Measurements from ENCODE around the gene WNT3. TPM values are rescaled to one million over a fixed set of nuclear protein-coding genes. Genes with fewer than 3 reads are reported as not detected.
"Not testable (repeated sequence)": the region's sequence is repeated elsewhere in the genome, so short reads cannot be mapped to it uniquely, and the experiment has no call there.

The WNT3 gene
- polyA plus RNA-seq, 3 donors: 1.8 to 2.3 (median 2.0) TPM

DNA sequence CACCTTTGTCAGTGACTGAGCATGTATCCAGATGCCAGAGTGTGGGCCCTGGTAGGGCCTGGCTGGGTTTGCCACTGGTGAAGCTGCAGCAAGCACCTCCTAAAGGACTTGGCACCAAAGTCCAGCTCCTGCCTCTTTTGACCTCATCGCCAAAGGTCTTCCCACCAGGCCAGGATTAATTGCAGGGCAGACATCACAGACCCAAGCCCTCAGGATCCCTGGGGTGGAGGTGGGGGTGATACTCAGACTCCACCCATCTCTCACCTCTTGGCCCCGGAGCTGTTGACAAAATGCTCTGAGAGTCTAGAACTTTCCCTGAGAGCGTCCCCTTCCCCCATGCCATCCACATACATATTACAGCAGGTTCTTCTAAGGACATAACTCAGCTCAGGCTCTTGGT lies 4.6 kb downstream of the WNT3 start:
- no peak for DNase-seq

DNA sequence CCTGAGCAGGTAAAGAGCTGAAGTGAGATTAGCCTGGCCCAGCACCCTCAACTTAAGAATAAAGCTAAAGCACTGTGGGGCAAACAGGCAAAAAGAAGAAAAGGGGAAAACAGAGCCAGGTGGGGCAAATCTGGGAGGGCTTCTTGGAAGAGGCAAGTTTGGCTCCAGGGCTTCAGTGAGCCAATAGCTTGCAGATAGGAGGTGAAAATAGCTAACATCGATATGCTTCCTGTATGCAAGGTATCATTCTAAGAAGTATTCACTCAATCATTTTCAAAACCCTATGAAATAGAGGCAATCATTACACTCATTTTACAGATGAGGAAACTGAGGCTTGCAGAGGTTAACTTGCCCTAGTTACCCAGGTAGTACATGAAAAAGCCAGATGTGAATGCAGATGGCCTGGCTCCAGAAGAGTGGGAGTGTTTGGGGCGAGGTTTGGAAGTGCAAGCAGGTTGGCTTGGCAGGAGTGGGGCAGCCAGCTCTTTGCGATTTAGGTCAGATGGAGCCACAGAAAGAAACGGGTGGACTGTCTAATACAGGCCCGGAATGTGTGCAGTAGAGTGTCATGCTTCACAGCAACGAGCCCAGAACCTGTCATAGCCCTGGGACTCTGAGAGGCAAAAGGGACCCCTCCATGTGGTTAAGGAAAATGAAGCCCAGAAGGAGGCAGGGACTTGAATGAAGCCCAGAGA lies 5.7 kb downstream of the WNT3 start:
- DNase-seq: no peak

DNA sequence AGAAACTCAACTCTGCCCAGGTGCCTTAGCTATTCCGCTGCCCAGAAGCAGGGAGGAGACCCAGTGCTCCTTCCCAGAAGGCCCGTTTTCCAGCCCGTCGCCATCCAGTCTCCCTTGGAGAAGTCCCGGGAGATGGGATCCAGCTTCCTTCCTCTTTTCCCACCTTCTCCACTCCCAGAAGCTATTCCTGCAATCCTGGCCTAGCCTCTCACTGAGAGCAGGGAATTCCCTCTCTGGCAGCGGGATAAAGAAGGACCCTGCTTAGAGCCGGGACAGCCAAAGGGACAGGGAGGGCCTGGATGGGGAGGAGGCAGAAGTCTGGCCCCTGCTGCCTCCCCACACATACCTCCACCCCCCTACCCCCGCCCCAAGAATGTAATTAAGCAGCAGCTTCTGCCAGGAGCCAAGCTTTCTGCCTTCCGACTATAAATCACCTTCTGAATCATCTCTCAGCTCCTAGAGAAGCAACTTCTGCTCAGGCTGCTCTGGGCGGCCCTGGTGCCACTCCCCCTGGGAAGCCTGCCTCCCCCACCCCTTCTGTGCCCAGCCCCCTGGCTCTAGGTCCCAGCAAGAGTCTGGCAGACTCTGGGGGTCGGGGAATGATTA lies 6.4 kb downstream of the WNT3 start:
- peak; percentile 51 for DNase-seq

DNA sequence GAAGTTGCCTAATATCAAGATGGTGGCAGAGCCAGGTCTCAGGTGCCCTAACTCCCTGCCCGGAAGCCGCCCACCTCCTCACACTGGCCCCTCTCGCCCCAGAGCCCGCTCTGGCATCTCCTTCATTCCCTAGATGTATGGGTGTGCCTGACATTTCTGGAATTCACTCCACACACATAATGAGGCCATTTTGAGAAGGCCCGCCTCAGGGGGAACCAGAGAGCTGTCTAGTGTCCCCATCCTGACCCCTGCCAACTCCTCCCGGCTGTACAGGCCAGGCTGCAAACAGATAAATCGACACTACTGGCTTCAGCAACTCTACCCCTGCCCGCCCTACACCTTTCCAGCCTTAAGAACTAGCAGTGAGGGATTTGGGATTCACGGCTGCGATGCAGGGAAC lies 7.7 kb downstream of the WNT3 start:
- no peak for DNase-seq

DNA sequence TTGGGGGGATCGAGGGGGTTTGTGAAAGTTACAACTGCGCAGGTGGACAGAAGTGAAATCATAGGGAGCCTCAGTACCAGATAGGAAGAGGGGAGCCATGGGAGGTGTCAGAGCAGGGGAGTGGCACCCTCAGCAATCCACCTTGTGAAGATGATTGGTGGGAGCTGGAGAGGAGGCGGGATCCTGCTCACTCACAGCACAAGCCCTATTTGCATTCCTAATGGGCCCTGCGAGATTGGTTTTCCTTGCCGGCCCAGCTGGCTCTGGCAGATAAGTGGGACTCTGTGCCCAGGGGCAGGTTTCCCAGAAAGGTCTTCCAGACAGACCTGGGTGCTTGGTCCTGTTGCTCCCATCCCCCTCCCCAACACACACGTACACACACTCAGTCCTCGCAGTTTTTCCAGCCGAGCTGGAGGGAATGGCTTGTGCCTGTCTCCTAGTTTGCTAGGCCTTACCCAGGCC lies 9.4 kb downstream of the WNT3 start:
- no peak for DNase-seq

DNA sequence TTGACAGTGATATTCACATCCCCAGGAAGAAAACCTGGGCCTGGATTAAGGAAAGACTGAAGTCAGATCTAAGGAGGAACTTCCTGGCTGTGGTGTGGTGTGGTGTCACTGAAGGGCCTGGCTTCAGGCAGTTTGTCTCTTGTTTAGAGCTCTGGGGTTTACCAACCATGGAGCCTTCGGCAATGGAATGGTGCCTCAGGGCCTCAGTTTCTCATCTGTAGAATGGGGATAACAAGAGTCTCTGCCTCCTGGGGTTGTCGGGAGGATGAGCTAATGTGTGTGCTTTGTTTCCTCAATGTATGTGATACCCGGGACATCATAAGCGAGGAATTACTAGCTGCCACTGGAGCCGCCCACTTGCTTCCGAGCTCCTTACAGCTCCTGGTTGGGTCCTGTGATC lies 12.7 kb downstream of the WNT3 start:
- DNase-seq: no peak

DNA sequence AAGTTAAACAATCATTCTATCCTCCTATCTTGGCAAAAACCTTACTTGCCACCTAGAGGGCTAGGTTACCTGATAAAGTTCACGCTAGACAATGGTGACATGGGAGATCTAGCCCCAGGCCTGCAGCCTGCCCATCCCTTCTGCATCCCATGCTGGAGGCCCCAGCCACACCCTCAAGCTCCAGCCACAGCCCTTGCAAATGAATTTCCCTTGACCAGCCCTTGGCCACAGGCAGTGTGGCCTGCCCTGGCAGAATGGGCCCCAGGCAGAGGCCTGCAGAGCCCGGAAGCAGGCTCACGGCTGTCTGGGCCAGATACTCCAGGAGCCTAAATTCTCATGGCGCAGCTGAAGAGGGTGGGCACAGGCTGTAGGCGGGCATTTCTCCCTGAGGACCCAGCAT lies 14.9 kb downstream of the WNT3 start:
- DNase-seq: no peak

DNA sequence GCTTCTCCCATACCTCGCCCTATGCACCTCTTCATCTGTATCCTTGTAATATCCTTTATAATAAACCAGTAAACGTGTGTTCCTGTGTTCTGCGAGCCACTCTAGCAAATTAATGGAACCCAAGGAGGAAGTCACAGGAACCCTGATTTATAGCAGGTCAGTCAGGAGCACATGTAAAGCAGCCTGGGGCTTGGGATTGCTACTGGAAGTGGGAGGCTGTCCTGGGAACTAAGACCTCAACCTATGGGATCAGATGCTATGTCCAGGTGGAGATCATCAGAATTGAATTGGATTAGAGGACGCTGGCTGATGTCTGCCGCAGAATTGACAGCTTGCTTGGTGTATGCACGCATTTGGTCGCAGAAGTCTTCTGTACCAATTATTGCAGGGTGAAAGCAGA lies 15.7 kb downstream of the WNT3 start:
- no peak for DNase-seq

DNA sequence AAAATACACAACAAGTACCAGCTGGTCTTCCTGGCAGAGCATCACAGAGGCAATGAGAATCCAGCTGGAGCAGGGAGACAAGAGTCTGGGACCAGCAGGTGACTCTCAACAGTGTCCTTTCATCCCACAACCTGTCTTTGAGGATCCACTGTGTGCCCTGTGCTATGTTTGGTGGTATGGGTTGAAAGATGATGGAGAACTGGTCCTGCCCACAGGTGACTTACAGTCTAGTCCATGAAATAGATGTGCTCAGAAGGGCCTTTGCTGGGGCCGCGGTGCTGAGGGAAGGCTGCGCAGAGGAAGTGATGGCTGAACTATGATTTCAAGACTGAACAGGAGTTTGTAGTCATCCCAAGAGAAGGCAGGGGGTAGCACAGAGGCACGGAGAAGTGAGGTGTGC lies 17.9 kb downstream of the WNT3 start:
- no peak for DNase-seq

DNA sequence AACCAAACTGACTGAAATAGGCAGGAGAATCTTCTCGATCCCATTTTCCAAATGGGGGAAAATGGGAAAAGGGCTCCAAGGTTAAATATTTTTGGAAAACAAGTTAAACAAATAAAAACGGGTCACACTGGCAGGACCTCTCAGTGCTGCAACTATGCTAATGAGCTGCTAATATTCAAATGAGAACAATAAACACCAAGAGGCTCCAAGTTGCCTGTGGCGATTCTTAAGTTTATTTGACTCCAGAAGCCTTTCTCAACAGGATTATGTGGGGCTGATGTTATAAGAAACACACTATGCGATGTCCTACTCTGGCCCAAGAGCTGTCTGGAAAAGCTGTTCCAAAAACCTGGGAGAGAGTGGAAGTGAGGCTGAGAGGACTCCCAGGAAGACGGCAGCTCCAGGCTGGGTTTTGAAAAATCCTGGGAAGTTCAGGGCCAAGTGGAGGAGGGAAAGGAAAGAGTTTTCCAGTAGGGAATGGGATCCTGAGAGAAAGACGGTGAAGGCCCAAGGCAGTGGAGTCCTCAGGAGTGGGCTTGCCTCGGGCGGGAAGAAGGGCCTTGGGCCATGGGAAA lies 21.4 kb downstream of the WNT3 start:
- no peak for DNase-seq

DNA sequence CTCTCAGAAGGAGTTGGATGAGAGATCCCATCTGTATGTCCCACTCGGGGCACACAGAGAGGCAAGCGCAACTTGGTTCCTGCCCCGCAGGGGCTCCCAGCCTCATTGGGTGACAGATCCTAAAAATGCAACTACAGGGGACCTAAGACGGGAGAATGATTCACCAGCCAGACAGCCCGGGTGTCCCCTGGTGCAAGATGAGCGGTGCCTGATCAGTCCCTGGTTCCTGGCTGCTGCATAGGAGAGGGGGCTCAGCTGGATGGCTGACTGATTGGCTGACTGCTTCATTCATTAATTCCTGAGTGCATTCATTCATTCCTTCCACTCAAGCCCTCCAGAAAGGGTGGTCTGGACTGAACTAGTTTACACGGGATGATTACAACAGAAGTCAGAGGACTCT lies 22.0 kb downstream of the WNT3 start:
- DNase-seq: no peak

DNA sequence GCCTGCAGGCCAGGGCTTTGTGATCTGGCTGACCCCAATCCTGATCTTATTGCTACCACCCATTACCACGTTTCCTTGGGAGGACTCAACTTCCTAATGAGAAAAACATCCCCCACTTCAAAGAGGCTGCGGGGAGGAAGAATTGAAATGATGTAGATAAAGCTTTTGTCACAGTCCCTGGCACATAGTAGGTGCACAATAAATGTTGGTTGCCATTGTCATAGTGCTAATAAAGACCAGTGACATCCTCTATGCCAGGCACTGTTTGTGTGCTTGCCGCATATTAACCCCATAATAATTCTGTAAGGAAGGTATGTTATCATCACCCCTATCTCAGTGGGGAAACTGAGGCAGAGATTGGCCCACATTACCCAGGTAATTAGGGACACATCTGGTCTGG lies 22.4 kb downstream of the WNT3 start:
- no peak for DNase-seq

DNA sequence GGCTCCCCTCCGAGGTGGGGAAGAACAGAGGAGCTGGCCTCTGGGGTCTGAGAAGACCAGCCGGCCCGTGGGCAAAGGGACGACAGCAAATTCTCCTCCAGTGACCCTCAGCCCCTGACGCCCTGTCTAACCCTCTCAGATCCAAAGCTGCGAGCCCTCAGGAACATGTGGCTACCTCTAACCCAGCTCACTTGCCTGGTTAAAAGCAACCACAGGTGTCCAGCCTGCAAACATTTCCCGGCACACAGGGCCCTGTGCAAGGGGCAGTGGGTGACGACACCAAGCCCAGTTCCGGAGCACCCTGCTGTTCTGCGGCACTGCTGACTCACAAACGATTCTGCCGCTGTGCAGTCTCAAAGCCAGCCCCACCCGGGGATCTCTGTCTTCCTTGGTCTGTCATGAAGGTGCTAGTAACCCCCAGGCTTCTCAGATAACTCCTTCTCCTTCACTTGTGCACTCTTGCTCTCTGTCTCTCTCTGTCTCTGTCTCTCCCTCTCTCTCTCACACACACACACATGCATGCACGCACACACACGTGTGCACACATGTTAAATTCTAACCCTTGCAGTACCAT lies 23.0 kb downstream of the WNT3 start:
- no peak for DNase-seq

DNA sequence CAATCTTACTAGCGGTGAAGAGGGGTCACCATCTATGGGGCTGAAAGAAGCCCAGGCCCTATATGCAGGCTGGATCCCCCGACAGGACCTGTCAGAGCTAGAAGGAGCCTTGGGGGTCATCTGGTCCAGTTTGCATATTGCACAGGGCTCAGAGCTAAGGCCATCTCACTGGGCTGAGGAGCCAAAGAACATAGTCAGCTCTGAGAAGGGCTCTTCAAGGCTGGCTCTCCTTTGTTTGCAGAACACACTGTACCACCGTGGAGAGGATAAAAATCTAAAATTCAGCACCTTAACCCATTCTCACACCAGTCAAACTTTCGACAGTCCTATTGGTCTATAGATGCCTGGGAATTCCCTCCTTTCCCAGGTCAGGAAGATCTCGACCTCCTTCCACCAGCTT lies 24.2 kb downstream of the WNT3 start:
- no peak for DNase-seq

DNA sequence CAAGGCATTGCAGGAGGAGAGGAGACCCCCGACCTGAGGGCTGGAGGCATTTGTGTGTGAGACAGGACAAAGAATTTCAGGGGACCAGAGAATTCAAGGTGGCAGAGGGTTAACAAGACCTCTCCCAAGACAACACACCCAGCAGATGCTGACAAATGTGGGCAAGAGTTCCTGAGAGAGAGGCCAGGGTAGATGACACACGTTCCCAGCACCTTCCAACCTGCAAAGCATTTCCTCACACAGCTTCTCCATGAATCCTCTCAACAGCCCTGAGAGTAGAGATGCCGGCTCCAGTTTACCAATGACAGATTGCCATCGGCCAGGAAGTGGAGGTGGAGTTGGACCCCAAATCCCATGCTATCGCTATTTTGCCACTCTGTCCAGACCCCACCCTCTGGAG lies 25.0 kb downstream of the WNT3 start:
- DNase-seq: no peak

DNA sequence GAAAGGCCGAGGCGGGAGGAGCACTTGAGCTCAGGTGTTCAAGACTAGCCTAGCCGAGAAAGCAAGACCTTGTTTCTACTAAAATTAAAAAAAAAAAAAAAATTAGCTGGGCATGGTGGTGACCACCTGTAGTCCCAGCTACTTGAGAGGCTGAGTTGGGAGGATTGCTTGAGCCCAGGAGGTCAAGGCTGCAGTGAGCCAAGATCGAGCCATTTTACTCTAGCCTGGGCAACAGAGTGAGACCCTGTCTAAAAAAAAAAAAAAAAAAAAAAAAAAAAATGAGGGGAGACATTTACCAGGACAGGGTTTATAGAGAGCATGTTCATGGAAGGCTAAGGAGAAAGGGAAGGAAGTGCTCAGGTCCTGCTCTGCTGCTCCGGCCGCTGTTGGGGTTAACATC lies 25.5 kb downstream of the WNT3 start:
- not testable (repeated sequence) for DNase-seq

DNA sequence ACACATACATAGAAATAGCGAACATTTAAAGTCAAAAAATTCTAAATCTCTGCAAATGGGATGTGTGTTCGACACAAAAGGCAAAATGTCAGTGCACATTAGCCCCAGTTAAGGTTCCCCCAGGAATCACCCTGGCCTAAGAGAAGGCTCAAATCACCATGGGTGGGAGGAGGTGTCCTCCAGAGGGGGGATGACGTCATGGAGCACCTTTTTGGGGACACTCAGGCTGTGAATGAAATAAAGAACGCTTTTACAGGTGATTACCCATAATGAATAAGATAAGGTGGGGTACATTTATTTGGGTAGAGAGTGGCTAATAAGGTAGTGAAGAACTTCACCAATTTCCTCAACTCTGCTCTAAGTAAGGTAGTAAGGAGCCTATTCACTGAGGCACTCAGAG lies 26.4 kb downstream of the WNT3 start:
- no peak for DNase-seq

DNA sequence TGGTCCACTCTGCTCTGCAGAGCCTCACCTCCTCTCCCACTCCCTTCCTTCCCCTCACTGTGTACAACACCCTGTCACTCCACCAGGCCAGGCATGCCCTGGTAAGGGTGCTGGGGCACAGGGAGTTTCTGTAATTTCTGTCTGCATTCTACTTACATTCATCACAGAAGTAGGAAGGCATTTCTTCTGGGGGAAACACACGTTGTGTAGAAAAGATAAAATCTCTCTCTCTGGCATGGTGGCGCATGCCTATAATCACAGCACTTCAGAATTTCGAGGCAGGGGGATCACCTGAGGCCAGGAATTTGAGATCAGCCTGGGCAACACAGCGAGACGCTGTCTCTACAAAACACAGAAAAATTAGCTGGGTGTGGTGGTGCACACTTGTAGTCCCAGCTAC lies 27.0 kb downstream of the WNT3 start:
- no peak for DNase-seq

DNA sequence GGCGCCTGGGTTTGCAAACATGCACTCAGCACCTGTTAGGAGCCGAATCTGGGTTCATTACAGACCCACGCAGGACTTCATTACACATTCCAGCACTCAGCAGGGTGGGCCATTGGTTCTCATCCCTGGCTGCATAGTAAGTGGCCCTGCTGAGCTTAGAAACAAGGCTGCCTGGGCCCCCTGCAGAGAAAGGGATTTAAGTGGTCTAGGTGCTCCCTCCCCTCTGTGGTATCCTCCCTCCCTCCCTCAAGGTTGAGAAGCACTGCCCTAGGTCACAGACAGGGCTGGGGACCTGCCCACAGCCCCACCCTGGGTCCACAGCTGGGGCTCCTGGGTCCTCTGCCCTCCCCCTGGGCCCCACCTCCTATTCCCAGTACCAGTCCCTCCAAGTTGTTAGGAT lies 28.3 kb downstream of the WNT3 start:
- no peak for DNase-seq

DNA sequence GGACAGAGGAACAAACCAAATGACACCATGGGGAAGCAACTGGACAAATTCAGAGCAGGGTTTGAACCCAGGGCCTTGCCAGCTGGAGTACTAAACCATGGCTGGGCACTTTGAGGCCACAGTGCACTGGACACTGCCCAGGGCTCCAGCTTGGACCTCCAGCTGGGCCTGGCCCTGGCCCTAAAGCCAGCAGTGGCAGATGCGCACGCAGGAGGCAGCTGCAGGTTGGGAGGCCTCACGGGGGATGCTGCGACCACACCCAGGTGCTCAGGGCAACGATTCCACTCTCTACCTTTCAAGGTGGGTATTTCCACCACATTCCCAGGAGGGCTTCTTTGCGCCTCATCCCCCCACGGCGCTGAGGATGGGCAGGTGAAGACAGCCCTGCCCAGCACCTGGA lies 28.9 kb downstream of the WNT3 start:
- no peak for DNase-seq

DNA sequence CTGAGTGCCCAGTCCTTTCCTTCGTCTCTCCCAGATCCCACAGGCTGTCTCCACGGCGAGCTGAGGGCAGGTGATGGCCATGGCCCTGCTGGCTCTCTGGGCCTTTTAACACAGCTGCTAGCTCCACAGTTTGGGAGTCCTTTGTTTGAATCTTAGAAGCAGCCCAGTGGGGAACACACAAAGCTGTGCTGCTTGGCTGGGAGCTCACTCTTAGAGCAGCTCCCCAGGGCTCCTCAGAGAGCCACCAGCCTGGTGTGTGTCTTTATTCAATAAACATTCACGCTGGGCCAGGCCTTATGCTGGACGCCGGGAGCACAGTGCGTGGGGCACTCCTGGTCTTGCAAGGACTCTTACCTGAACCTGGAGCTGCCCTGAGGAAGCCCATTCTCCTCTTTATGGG lies 29.7 kb downstream of the WNT3 start:
- DNase-seq: no peak

DNA sequence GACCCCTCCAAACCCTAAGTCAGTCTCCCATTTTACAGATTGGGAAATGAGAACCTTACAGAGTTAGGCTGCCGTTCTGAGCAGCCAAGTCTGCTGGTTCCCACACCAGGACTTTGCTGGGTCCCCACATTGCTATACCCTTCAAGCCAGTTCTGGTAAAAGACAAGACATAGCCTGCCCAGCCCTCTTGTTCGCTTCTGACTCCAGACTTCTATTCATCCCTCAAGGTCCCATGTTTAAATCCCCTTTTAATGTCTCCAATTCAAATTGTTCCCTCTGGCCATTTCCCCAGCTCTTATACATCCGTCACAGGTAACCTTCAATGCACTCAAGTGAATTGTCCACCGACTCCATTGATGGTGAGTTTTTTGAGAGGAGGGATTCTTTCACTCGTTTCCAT lies 30.2 kb downstream of the WNT3 start:
- DNase-seq: no peak

DNA sequence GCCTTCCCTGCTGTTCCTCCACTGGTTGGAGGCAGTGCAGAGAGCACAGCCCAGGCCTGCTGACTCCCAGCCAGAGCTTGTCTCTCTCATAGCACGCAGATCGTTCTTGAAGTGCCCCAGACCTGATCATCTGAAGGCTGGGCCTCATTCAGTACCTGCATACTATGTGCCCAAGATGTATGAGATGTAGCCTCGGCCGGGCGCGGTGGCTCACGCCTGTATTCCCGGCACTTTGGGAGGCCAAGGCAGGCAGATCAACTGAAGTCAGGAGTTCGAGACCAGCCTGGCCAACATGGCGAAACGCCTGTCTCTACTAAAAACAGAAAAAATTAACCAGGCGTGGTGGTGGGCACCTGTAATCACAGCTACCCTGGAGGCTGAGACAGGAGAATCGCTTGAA lies 31.0 kb downstream of the WNT3 start:
- no peak for DNase-seq

Data from renal pelvis (tissue), 4 donors.